ENCODE measurements around the gene CAPN2. TPM values are rescaled to one million over a fixed set of nuclear protein-coding genes. Genes with fewer than 3 reads are reported as not detected.

The CAPN2 gene
- total and polyA plus RNA-seq, 2 donors (not counting 1 experiment from before 2014, with no cell fraction given), result 63.9 to 79.6 TPM

GRCh38 chr1:223706077-223706973, 6.0 kb upstream of the CAPN2 start:
- Histone ChIP-seq H3K9me3 (ENCODE audit: control extremely low read depth in 1 of 3, control insufficient read depth in 2 of 3, insufficient read depth in 1 of 3, low read length in 2 of 3) (no peaks in the 10 kb centered on the region), H3K4me1 (ENCODE audit: control insufficient read depth in 2 of 2, insufficient read depth in 2 of 2, low read length in 2 of 2) (peaks cover 4 to 7% of the 10 kb centered on the region in 2 donors), H3K36me3 (replicated peaks in 1 of 2; ENCODE audit: control extremely low read depth in 1 of 2, control insufficient read depth in 1 of 2, extremely low read depth in 1 of 2, insufficient read depth in 2 of 2, low read length in 1 of 2) (no peaks in the 10 kb centered on the region), H3K4me3 (ENCODE audit: control extremely low read depth in 1 of 5, extremely low read depth in 1 of 5, insufficient read depth in 1 of 5, low read depth in 2 of 5, low read length in 4 of 5) (no peak overlapping the region), H3K4me2 (replicated peaks; ENCODE audit: low read depth, low read length, poor library complexity, severe bottlenecking) (no peak overlapping the region), H2AFZ (ENCODE audit: insufficient read depth, low read depth, low read length, poor library complexity, severe bottlenecking) (no peak overlapping the region), H4K20me1 (ENCODE audit: control insufficient read depth, insufficient read depth, low read length, poor library complexity, severe bottlenecking) (no peaks in the 10 kb centered on the region), H3K27me3 (replicated peaks in 1 of 4; ENCODE audit: control extremely low read depth in 1 of 4, control insufficient read depth in 3 of 4, insufficient read depth in 4 of 4, low read length in 3 of 4) (peaks cover 0 to 10% (median 0%) of the 10 kb centered on the region in 4 experiments), H3K79me2 (ENCODE audit: control insufficient read depth, insufficient read depth, low read length) (no peaks in the 10 kb centered on the region), H3K27ac (ENCODE audit: low read length in 2 of 2) (no peak overlapping the region), H3K9ac (ENCODE audit: low read length) (no peak overlapping the region)
- 90% methylated on average over 9 of the region's 12 CpGs for WGBS (ENCODE audit: insufficient coverage)
- TF ChIP-seq EZH2 (IDR thresholded peaks at IDR 0.05; ENCODE audit: borderline replicate concordance, insufficient read depth, low read depth, low read length, poor library complexity, severe bottlenecking), result no peak
- TF ChIP-seq CTCF (IDR thresholded peaks at IDR 0.05), result no peak
- ChIA-PET POLR2A (no interaction called here), CTCF (interaction anchor here (1.2 kb wide), 1 partner anchor 43 kb away, joined by 3 read pairs; no protein-coding TSS in a partner anchor)
- peaks cover 12% of the 10 kb centered on the region for H3K27me3 Mint-ChIP-seq
- DNase-seq (no peak), ATAC-seq (ENCODE audit: low read depth) (no peak)
- intact Hi-C loops (cut with micrococcal nuclease), result no loop called here
- H3K4me1 Mint-ChIP-seq, result peaks cover 3% of the 10 kb centered on the region
- H3K4me3 Mint-ChIP-seq, result no peak overlapping the region
- H3K9me3 Mint-ChIP-seq (ENCODE audit: insufficient read depth), result no peaks in the 10 kb centered on the region
- no peak overlapping the region for H3K27ac Mint-ChIP-seq
